ENCODE results near the gene RELL2. TPM values are rescaled to one million over a fixed set of nuclear protein-coding genes. Genes with fewer than 3 reads are reported as not detected.

Gene RELL2
- total RNA-seq, 1 donor from 2014 or later = 6.1 TPM

GRCh38 chr5:141646026-141646425 lies 9.2 kb downstream of the RELL2 start:
- no peak for DNase-seq (ENCODE audit: low spot score)
- H3K9me3 Mint-ChIP-seq (ENCODE audit: low read depth) = no peaks in the 10 kb centered on the region
- no peak overlapping the region for H3K27ac Mint-ChIP-seq (ENCODE audit: unreplicated experiment)
- peaks cover 12% of the 10 kb centered on the region for H3K4me1 Mint-ChIP-seq (ENCODE audit: low read depth)
- H3K36me3 Mint-ChIP-seq (ENCODE audit: low read depth) = peaks cover 9% of the 10 kb centered on the region
- no peaks in the 10 kb centered on the region for H3K27me3 Mint-ChIP-seq (ENCODE audit: low read depth)
- H3K4me3 Mint-ChIP-seq (ENCODE audit: unreplicated experiment) = no peak overlapping the region
- TF ChIP-seq CTCF (IDR thresholded peaks at IDR 0.05) = no peak

- no peak for TF ChIP-seq CTCF (IDR thresholded peaks at IDR 0.05)
- Mint-ChIP-seq H3K4me3 (ENCODE audit: unreplicated experiment) (no peak overlapping the region), H3K36me3 (ENCODE audit: low read depth) (peaks cover 8% of the 10 kb centered on the region), H3K4me1 (ENCODE audit: low read depth) (peaks cover 15% of the 10 kb centered on the region), H3K9me3 (ENCODE audit: low read depth) (no peaks in the 10 kb centered on the region), H3K27ac (ENCODE audit: unreplicated experiment) (no peak overlapping the region), H3K27me3 (ENCODE audit: low read depth) (no peaks in the 10 kb centered on the region)
- no peak for DNase-seq (ENCODE audit: low spot score)
Measured at GRCh38 chr5:141647242-141647641, 10.4 kb downstream of the RELL2 start.

GRCh38 chr5:141647851-141648250 lies 11.1 kb downstream of the RELL2 start:
- no peak overlapping the region for H3K4me3 Mint-ChIP-seq (ENCODE audit: unreplicated experiment)
- H3K27me3 Mint-ChIP-seq (ENCODE audit: low read depth) = no peaks in the 10 kb centered on the region
- H3K27ac Mint-ChIP-seq (ENCODE audit: unreplicated experiment) = no peak overlapping the region
- H3K36me3 Mint-ChIP-seq (ENCODE audit: low read depth) = peaks cover 8% of the 10 kb centered on the region
- no peak for DNase-seq (ENCODE audit: low spot score)
- no peak for TF ChIP-seq CTCF (IDR thresholded peaks at IDR 0.05)
- H3K9me3 Mint-ChIP-seq (ENCODE audit: low read depth) = no peaks in the 10 kb centered on the region
- peaks cover 15% of the 10 kb centered on the region for H3K4me1 Mint-ChIP-seq (ENCODE audit: low read depth)

GRCh38 chr5:141649056-141649688 lies 12.4 kb downstream of the RELL2 start:
- H3K9me3 Mint-ChIP-seq (ENCODE audit: low read depth) = no peaks in the 10 kb centered on the region
- no peaks in the 10 kb centered on the region for H3K27me3 Mint-ChIP-seq (ENCODE audit: low read depth)
- H3K4me3 Mint-ChIP-seq (ENCODE audit: unreplicated experiment) = no peak overlapping the region
- no peak for DNase-seq (ENCODE audit: low spot score)
- peaks cover 8% of the 10 kb centered on the region for H3K36me3 Mint-ChIP-seq (ENCODE audit: low read depth)
- peaks cover 18% of the 10 kb centered on the region for H3K4me1 Mint-ChIP-seq (ENCODE audit: low read depth)
- H3K27ac Mint-ChIP-seq (ENCODE audit: unreplicated experiment) = no peak overlapping the region
- no peak for TF ChIP-seq CTCF (IDR thresholded peaks at IDR 0.05)

GRCh38 chr5:141649972-141650371 lies 13.2 kb downstream of the RELL2 start:
- Mint-ChIP-seq H3K27ac (ENCODE audit: unreplicated experiment) (no peak overlapping the region), H3K4me1 (ENCODE audit: low read depth) (peaks cover 20% of the 10 kb centered on the region), H3K4me3 (ENCODE audit: unreplicated experiment) (peak overlapping the region; percentile 99), H3K27me3 (ENCODE audit: low read depth) (no peaks in the 10 kb centered on the region), H3K9me3 (ENCODE audit: low read depth) (no peaks in the 10 kb centered on the region), H3K36me3 (ENCODE audit: low read depth) (peaks cover 7% of the 10 kb centered on the region)
- no peak for DNase-seq (ENCODE audit: low spot score)
- no peak for TF ChIP-seq CTCF (IDR thresholded peaks at IDR 0.05)
